Left ventricle myocardium inferior (tissue), 1 donor: ENCODE data around the gene EZR. TPM values are rescaled to one million over a fixed set of nuclear protein-coding genes. Genes with fewer than 3 reads are reported as not detected.
"Not testable (repeated sequence)": the region's sequence is repeated elsewhere in the genome, so short reads cannot be mapped to it uniquely, and the experiment has no call there.

ENCODE experiments used
- DNase-seq: peaks from one replicate; pipeline ENCODE4 v3.0.0-alpha.2; 2020
- H3K27ac ChIP-seq: fragments of 200-600 bp; replicated peaks from 2 replicates; pipeline ENCODE4 v1.8.0; 2021
- H3K27me3 ChIP-seq: fragments of 200-600 bp; 2 replicates; pipeline ENCODE4 v1.8.0; 2021; ENCODE audit warnings: low read depth
- H3K36me3 ChIP-seq: fragments of 200-600 bp; 2 replicates; pipeline ENCODE4 v1.8.0; 2021
- H3K4me1 ChIP-seq: fragments of 200-600 bp; 2 replicates; pipeline ENCODE4 v1.8.0; 2021
- H3K4me3 ChIP-seq: fragments of 200-600 bp; 2 replicates; pipeline ENCODE4 v1.8.0; 2021; ENCODE audit warnings: mild to moderate bottlenecking, moderate library complexity
- H3K9me3 ChIP-seq: fragments of 200-600 bp; replicated peaks from 2 replicates; pipeline ENCODE4 v1.8.0; 2021
- intact Hi-C: fragments of 100-400 bp; cut with micrococcal nuclease; formaldehyde crosslinking; loops from one replicate; pipeline ENCODE4 v1.11.0; 2022
- total RNA-seq: library from RNA; stranded (reverse); fragmentation: NEBNext Ultra II Directional; extraction: Animal tissue kit (Norgen Biotek cat#: 25700); gene quantifications from one replicate; pipeline ENCODE4 v1.2.1, GENCODE V29; 2021
- TF ChIP-seq, protein P1 (sequence below): fragments of 200-600 bp; IDR thresholded peaks from 2 replicates; pipeline ENCODE4 v1.8.0; 2021; ENCODE audit warnings: antibody characterized with exemption, mild to moderate bottlenecking, borderline replicate concordance
- donor health status: DM: no; HTN: yes; CAD: no; lungs with severe emphysema.

The EZR gene
- total RNA-seq, 1 donor from 2014 or later, result 242 TPM

- no peaks in the 10 kb centered on the region for H3K9me3 ChIP-seq
- H3K36me3 ChIP-seq, result no peaks in the 10 kb centered on the region
- no peak overlapping the region for H3K4me3 ChIP-seq
- TF ChIP-seq, protein P1, sequence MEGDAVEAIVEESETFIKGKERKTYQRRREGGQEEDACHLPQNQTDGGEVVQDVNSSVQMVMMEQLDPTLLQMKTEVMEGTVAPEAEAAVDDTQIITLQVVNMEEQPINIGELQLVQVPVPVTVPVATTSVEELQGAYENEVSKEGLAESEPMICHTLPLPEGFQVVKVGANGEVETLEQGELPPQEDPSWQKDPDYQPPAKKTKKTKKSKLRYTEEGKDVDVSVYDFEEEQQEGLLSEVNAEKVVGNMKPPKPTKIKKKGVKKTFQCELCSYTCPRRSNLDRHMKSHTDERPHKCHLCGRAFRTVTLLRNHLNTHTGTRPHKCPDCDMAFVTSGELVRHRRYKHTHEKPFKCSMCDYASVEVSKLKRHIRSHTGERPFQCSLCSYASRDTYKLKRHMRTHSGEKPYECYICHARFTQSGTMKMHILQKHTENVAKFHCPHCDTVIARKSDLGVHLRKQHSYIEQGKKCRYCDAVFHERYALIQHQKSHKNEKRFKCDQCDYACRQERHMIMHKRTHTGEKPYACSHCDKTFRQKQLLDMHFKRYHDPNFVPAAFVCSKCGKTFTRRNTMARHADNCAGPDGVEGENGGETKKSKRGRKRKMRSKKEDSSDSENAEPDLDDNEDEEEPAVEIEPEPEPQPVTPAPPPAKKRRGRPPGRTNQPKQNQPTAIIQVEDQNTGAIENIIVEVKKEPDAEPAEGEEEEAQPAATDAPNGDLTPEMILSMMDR, result no peak
- peaks cover 90% of the 10 kb centered on the region for H3K4me1 ChIP-seq
- DNase-seq, result no peak
- intact Hi-C loops, result loop anchor here (10.0 kb wide), 1 partner anchor 92 kb away; no protein-coding TSS in a partner anchor
- peak overlapping the region; percentile 80 for H3K27ac ChIP-seq
- H3K27me3 ChIP-seq, result no peaks in the 10 kb centered on the region
Measured at GRCh38 chr6:158796353-158796752, 22.8 kb downstream of the EZR start.

- Histone ChIP-seq H3K4me1 (peaks cover 89% of the 10 kb centered on the region), H3K27me3 (no peaks in the 10 kb centered on the region), H3K36me3 (no peaks in the 10 kb centered on the region), H3K27ac (no peak overlapping the region), H3K4me3 (no peak overlapping the region), H3K9me3 (no peaks in the 10 kb centered on the region)
- intact Hi-C loops, result loop anchor here (10.0 kb wide), 1 partner anchor 91 kb away; no protein-coding TSS in a partner anchor
- TF ChIP-seq, protein P1, result no peak
- DNase-seq, result no peak
Measured at GRCh38 chr6:158795516-158795915, 23.7 kb downstream of the EZR start.

- H3K27me3 ChIP-seq, result no peaks in the 10 kb centered on the region
- DNase-seq, result no peak
Measured at GRCh38 chr6:158793432-158793831, 25.7 kb downstream of the EZR start.

DNA sequence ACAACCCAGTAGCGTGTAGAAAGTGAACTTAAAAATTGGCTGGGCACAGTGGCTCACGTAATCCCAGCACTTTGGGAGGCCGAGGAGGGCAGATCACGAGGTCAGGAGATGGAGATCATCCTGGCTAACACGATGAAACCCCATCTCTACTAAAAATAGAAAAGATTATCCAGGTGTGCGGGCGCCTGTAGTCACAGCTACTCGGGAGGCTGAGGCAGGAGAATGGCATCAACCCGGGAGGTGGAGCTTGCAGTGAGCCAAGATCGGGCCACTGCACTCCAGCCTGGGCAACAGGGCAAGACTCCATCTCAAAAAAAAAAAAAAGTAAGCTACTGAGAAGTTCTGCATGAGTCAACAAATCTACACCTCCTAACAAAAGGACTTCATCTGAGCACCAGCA lies 26.7 kb downstream of the EZR start:
- H3K4me1 ChIP-seq, result peaks cover 74% of the 10 kb centered on the region
- not testable (repeated sequence) for H3K27ac ChIP-seq

More at GRCh38 chr6:158793432-158793831, 25.7 kb downstream of the EZR start:
- H3K27ac ChIP-seq, result no peak overlapping the region
- H3K9me3 ChIP-seq, result no peaks in the 10 kb centered on the region
- H3K4me3 ChIP-seq, result no peak overlapping the region
- H3K4me1 ChIP-seq, result peaks cover 82% of the 10 kb centered on the region
- TF ChIP-seq, protein P1, result peak; percentile 50
- peaks cover 7% of the 10 kb centered on the region for H3K36me3 ChIP-seq
- intact Hi-C loops, result loop anchor here (10.0 kb wide), 1 partner anchor 89 kb away; no protein-coding TSS in a partner anchor

DNA sequence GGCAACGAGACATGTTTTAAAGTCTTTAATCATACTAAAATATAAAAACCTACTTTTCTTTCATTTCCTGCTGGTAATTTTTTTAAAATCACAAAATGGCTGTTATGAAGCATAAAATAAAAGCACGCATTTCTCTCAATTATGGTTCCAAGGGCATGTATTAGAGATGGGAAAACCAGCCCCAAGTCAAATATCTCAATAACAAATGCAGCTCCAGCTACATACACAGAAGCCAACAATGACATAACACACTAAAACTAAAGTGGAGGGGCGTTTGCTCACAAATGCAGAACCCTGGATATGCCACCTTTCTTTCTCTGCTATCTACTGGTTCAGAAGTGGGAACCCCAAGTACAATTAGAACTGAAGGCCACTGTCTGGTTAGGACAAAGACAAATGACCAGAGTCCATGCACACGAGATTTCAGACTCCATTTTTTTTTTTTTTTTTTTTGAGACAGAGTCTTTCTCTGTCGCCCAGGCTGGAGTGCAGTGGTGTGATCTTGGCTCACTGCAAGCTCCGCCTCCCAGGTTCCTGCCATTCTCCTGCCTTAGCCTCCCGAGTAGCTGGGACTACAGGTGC lies 27.8 kb downstream of the EZR start:
- peak overlapping the region; percentile 9 for H3K27ac ChIP-seq
- intact Hi-C loops, result loop anchor here (10.0 kb wide), 1 partner anchor 87 kb away; no protein-coding TSS in a partner anchor
- peaks cover 68% of the 10 kb centered on the region for H3K4me1 ChIP-seq
- TF ChIP-seq, protein P1, result no peak
- peaks cover 27% of the 10 kb centered on the region for H3K36me3 ChIP-seq
- H3K27me3 ChIP-seq, result no peaks in the 10 kb centered on the region
- no peak for DNase-seq
- H3K4me3 ChIP-seq, result no peak overlapping the region
- no peaks in the 10 kb centered on the region for H3K9me3 ChIP-seq

More for the DNA sequence above, 26.7 kb downstream of the EZR start:
- intact Hi-C loops, result loop anchor here (10.0 kb wide), 1 partner anchor 88 kb away; no protein-coding TSS in a partner anchor
- not testable (repeated sequence) for H3K27me3 ChIP-seq, DNase-seq, H3K4me3 ChIP-seq, H3K9me3 ChIP-seq
- H3K36me3 ChIP-seq, result peaks cover 16% of the 10 kb centered on the region
